AG09309 (cell line): ENCODE measurements around the gene NTM.

Experiments used
- DNase-seq: peaks from one replicate; pipeline ENCODE4 v3.0.0-alpha.2; 2010; ENCODE audit warnings: low read depth
- H3K4me3 ChIP-seq: 2 replicates; pipeline ENCODE4 v1.5.1; 2011; ENCODE audit warnings: mild to moderate bottlenecking, low read depth, low read length, moderate library complexity; ENCODE audit not compliant: control insufficient read depth
- CTCF ChIP-seq: IDR thresholded peaks from 2 replicates; pipeline ENCODE4 v1.5.1; 2011; ENCODE audit warnings: mild to moderate bottlenecking, low read depth, low read length, inconsistent platforms; ENCODE audit not compliant: insufficient read depth, control insufficient read depth; ENCODE audit errors: missing control alignments

Gene NTM

GRCh38 chr11:131723088-131723487 lies 352.7 kb downstream of the NTM start:
- no peak for DNase-seq
- TF ChIP-seq CTCF, result no peak
- no peak overlapping the region for H3K4me3 ChIP-seq

- no peak for TF ChIP-seq CTCF
- no peak for DNase-seq
- no peak overlapping the region for H3K4me3 ChIP-seq
Observed at GRCh38 chr11:131724436-131724975, 354.1 kb downstream of the NTM start.

GRCh38 chr11:131734871-131735270 lies 364.5 kb downstream of the NTM start:
- TF ChIP-seq CTCF, result no peak
- no peak for DNase-seq
- H3K4me3 ChIP-seq, result no peak overlapping the region

GRCh38 chr11:131737357-131737756 lies 366.9 kb downstream of the NTM start:
- no peak overlapping the region for H3K4me3 ChIP-seq
- TF ChIP-seq CTCF, result peak; percentile 40
- DNase-seq, result no peak

- no peak overlapping the region for H3K4me3 ChIP-seq
- DNase-seq, result no peak
- no peak for TF ChIP-seq CTCF
Observed at GRCh38 chr11:131739243-131739882, 368.9 kb downstream of the NTM start.

- DNase-seq, result no peak
- no peak for TF ChIP-seq CTCF
- no peak overlapping the region for H3K4me3 ChIP-seq
Observed at GRCh38 chr11:131744847-131745246, 374.4 kb downstream of the NTM start.
